ACC112 (cell line): ENCODE data around the gene HCFC1R1.

ENCODE experiments used
- H2AFZ ChIP-seq: fragments of 200-600 bp; sonication (generic); one replicate; pipeline ENCODE4 v1.6.0; 2017; ENCODE audit warnings: antibody characterized with exemption, low read length; ENCODE audit not compliant: unreplicated experiment
- H3K27ac ChIP-seq: fragments of 200-600 bp; sonication (generic); 2 replicates; pipeline ENCODE4 v1.5.1; 2014; ENCODE audit warnings: low read depth, mild to moderate bottlenecking, antibody characterized with exemption, low read length, moderate library complexity
- H3K27me3 ChIP-seq: fragments of 200-600 bp; sonication (generic); 2 replicates; pipeline ENCODE4 v1.6.1; 2014; ENCODE audit warnings: mild to moderate bottlenecking, antibody characterized with exemption, low read length, moderate library complexity, mixed read lengths; ENCODE audit not compliant: insufficient read depth
- H3K36me3 ChIP-seq: fragments of 200-600 bp; sonication (generic); 2 replicates; pipeline ENCODE4 v1.6.1; 2016; ENCODE audit warnings: mild to moderate bottlenecking, antibody characterized with exemption, low read length, moderate library complexity, mixed read lengths; ENCODE audit not compliant: insufficient read depth
- H3K4me1 ChIP-seq: fragments of 200-600 bp; sonication (generic); one replicate; pipeline ENCODE4 v1.6.1; 2016; ENCODE audit warnings: low read length, mixed read lengths; ENCODE audit not compliant: insufficient read depth, unreplicated experiment, control insufficient read depth
- H3K4me3 ChIP-seq: fragments of 200-600 bp; sonication (generic); 2 replicates; pipeline ENCODE4 v1.5.1; 2014; ENCODE audit warnings: mild to moderate bottlenecking, low read depth, low read length
- H3K79me2 ChIP-seq: fragments of 200-600 bp; sonication (generic); one replicate; pipeline ENCODE4 v1.6.0; 2016; ENCODE audit warnings: low read length; ENCODE audit not compliant: control insufficient read depth, unreplicated experiment, insufficient read depth

HCFC1R1 gene

DNA sequence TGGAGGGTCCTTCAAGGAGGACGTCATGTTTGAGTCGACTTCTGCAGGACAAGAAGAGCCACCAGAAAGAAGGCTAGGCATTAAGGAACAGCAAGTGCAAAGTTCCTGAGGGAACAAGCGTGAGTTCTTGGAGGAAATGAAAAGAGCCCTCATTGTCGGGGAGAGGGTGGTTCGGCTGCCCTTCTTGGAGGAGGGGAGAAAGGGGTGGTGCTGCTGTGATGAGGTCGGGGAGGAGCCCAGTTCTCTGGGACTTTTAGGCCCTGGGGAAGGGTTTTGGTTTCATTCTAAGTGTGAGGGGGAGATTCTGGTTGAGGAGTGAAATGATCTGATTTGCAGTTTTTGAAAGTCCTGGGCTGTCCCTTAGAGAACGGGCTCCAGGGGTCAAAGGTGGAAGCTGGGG lies 8.9 kb upstream of the HCFC1R1 start:
- Histone ChIP-seq H3K27ac (no peak overlapping the region), H3K4me1 (no peaks in the 10 kb centered on the region), H3K4me3 (no peak overlapping the region), H3K27me3 (peaks cover 44% of the 10 kb centered on the region), H3K36me3 (no peaks in the 10 kb centered on the region), H3K79me2 (no peaks in the 10 kb centered on the region), H2AFZ (no peak overlapping the region)

DNA sequence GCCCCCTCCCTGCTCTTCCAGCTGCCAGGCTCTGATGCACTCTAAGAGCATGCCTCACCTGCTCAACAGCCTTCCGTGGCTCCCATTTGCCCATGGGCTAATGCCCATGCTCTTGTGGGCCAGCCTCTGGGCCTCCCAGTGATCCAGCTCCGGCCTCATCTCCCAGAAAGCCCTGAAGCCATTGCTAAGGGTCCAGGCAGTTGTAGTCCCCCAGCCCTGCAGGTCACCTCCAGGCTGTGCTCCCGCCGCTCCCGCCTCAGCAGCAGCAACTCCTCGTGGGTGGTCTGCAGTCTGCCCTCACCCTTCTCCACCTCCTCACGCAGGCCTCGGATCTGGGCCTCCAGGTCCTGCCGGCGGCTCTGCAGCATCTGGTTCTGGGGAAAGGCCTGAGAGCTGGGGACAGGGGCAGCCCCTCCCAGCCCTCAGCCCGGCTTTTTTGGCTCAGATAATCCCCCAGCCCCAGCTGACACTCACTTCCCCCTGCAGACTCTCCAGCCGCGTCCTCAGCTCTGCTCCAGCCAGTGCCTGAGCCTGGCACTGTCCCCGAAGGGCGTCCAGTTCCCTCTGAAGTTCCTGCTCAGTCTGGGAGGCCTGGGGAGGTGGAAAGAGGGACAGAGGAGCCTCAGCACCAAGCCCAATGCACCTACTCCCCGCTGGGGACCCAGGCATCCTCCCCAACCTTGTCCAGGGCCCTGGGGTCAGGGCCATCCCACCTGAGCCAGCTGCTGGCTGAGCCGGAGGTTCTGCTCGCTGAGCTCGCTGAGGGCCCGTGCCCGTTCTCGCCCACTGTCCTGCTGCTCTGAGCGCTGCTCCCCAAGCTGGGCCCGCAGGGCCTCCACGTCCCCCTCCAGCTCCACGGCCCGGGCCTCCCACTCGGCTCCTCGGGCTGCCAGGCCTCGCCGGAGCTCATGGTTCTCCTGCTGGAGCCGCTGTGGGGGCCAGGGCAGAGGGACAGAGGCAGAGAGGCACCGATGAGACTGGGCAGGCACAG lies 6.8 kb upstream of the HCFC1R1 start:
- H3K4me3 ChIP-seq: no peak overlapping the region
- no peak overlapping the region for H2AFZ ChIP-seq
- H3K79me2 ChIP-seq: no peaks in the 10 kb centered on the region
- H3K27me3 ChIP-seq: peaks cover 23% of the 10 kb centered on the region
- H3K36me3 ChIP-seq: no peaks in the 10 kb centered on the region
- no peaks in the 10 kb centered on the region for H3K4me1 ChIP-seq
- no peak overlapping the region for H3K27ac ChIP-seq

DNA sequence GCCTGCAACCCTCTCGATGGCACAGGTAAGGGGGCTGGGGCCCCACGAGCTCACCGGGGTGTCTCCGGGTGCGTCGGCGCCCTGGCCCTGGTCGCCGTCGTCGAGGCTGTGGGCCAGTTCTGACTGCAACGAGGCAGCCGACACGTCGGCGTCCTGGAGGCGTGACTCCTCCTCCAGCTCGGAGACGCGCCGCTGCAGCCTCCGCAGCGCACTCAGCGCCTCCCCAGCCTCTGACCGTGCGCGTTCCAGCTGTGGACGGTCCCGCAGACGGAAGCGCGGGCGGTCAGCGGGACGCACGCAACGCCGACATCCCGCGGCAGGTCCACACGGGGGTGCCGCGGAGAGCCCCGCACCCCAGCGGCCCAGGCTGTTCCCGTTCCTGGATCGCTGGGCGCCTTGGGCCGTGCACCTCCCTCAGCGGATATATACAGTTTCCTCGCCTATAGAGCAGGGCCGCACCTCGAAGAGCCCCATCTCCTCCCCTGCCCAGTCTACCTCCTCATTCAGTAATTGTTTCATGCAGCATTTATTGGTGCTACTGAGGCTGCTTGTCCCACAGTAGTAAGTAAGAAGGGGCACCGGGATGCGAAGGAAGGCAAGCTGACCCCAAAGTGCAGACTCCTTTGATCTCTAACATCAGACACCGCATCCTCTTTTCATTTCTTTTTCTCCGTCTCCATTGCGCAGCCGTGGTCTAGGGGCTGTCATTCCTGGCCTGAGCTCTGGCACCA lies 5.9 kb upstream of the HCFC1R1 start:
- Histone ChIP-seq H3K4me3 (no peak overlapping the region), H3K27ac (no peak overlapping the region), H2AFZ (no peak overlapping the region), H3K79me2 (no peaks in the 10 kb centered on the region), H3K4me1 (no peaks in the 10 kb centered on the region), H3K27me3 (peaks cover 18% of the 10 kb centered on the region), H3K36me3 (no peaks in the 10 kb centered on the region)

DNA sequence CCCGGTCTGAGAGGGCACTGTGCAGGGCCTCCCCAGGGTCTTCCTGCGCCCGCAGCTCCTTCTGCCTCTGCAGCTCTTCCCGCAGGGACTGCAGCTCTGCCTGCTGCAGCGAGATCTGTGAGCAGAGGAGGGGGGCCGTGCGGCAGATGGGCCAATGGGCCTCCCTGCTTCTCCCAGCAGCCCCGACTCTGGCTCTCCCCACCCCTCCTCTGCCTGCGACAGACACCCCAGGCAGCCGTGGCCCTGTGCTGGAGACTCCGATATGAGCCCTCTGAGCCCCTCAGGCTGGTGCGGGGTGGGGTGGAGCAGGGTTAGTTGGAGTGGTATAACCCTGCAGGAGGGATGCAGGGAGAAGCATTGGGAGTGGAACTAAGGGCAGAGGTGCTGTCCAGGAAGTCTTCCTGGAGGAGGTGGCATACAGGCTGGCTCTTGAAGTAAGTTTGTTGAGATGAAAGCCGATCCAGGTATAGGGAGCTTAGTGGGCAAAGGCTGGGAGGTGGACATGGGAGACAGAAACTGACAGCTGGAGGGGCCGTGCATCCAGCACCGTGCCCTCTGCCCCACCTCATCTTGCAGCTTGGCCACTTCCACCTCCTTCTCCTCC lies 5.1 kb upstream of the HCFC1R1 start:
- Histone ChIP-seq H3K79me2 (no peaks in the 10 kb centered on the region), H2AFZ (no peak overlapping the region), H3K27ac (no peak overlapping the region), H3K4me3 (no peak overlapping the region), H3K4me1 (no peaks in the 10 kb centered on the region), H3K27me3 (peaks cover 13% of the 10 kb centered on the region), H3K36me3 (no peaks in the 10 kb centered on the region)

DNA sequence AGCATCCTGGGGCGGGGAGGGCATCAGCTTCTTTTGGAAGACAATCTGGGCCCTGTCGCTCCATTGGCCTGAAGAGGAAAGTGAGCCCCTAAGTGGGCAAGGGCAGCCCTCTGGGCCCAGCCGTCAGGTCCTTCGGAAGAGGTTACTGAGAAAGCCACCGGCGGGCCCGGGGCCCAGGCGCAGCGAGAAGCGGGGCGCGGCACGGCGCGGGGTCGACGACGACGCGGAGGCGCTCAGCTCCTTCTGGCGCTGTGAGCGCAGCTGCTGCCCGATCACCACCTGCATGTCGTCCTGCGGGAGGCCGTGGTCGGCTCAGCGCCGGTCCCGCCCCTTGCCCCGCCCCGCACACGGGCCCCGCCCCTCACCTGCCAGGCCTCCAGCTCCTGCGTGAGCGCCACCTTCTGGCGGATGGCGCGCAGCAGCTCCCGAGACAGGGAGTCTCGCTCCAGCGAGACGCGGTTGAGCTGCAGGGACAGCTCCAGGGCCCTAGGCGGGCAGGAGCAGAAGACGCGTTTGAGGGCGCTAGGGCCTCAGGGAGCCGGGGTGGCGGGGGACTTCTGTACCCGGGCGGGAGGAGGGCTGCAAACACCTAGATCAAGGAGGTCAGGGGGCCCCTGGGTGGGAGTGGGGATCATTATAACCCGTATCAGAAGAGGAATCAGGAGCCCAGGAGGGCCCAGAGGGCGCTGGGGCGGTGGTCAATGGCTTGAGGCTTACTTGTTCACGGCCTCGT lies 4.4 kb upstream of the HCFC1R1 start:
- H3K79me2 ChIP-seq: no peaks in the 10 kb centered on the region
- no peak overlapping the region for H3K4me3 ChIP-seq
- H3K27ac ChIP-seq: no peak overlapping the region

DNA sequence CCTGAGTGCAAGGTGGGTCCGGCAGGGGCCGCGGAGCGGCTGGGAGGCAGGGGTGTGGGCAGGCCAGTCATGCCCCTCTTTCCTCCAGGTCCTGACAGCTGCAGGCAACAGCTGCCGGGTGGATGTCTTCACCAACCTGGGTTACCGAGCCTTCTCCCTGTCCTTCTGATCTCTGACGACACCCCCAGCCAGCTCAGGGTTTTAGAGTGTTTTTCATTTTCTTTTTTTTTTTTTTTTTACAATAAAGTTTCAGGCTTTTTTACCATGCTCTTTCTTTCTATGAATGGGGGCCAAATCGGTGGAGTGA lies 3.7 kb upstream of the HCFC1R1 start:
- Histone ChIP-seq H3K79me2 (no peaks in the 10 kb centered on the region), H3K27me3 (peaks cover 4% of the 10 kb centered on the region), H3K27ac (no peak overlapping the region), H3K36me3 (no peaks in the 10 kb centered on the region), H3K4me3 (no peak overlapping the region), H2AFZ (no peak overlapping the region), H3K4me1 (peaks cover 10% of the 10 kb centered on the region)

More for the DNA sequence above, 4.4 kb upstream of the HCFC1R1 start:
- H3K4me1 ChIP-seq: peaks cover 3% of the 10 kb centered on the region
- no peaks in the 10 kb centered on the region for H3K36me3 ChIP-seq
- no peak overlapping the region for H2AFZ ChIP-seq
- H3K27me3 ChIP-seq: peaks cover 7% of the 10 kb centered on the region

DNA sequence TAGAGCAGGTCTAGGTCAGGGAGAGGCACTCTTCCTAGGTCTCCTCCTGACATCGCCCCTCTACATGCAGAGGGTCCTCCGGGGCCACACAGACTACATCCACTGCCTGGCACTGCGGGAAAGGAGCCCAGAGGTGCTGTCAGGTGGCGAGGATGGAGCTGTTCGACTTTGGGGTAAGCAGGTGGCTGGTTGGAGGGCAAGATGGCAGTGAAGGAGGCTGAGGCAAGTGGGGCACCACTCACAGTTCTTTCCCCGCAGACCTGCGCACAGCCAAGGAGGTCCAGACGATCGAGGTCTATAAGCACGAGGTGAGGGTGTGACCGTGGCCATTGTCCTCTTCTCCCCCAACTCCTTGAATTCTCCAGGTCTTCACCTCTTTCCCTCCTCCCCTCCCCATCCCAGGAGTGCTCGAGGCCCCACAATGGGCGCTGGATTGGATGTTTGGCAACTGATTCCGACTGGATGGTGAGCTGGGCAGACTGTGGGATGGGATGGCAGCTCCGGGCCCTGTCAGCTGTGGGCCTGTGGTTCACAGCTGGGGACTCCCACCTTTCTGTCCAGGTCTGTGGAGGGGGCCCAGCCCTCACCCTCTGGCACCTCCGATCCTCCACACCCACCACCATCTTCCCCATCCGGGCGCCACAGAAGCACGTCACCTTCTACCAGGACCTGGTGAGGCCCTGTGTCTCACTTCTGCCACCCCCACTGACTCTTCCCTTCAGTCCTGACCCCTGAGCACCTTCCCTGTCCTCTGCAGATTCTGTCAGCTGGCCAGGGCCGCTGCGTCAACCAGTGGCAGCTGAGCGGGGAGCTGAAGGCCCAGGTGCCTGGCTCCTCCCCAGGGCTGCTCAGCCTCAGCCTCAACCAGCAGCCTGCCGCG lies 3.1 kb upstream of the HCFC1R1 start:
- no peaks in the 10 kb centered on the region for H3K36me3 ChIP-seq
- H3K79me2 ChIP-seq: no peaks in the 10 kb centered on the region
- no peak overlapping the region for H2AFZ ChIP-seq
- no peak overlapping the region for H3K27ac ChIP-seq
- peaks cover 10% of the 10 kb centered on the region for H3K4me1 ChIP-seq
- no peaks in the 10 kb centered on the region for H3K27me3 ChIP-seq
- no peak overlapping the region for H3K4me3 ChIP-seq

DNA sequence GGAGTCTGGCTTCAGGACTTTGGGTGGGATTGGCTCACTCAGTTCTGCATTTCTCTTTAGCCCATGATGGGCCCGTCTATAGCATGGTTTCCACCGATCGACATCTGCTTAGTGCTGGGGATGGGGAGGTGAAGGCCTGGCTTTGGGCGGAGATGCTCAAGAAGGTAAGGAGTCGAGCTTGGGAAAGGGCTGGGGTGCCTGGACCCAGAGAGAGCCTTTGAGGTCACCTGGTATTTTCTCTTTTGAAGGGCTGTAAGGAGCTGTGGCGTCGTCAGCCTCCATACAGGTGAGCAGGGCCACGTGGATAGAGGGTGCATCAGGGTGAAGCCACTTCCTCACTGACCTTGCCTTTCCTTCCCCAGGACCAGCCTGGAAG lies 2.2 kb upstream of the HCFC1R1 start:
- Histone ChIP-seq H3K27me3 (no peaks in the 10 kb centered on the region), H3K36me3 (no peaks in the 10 kb centered on the region), H3K79me2 (no peaks in the 10 kb centered on the region), H3K4me1 (peaks cover 10% of the 10 kb centered on the region), H2AFZ (no peak overlapping the region), H3K4me3 (no peak overlapping the region), H3K27ac (no peak overlapping the region)

DNA sequence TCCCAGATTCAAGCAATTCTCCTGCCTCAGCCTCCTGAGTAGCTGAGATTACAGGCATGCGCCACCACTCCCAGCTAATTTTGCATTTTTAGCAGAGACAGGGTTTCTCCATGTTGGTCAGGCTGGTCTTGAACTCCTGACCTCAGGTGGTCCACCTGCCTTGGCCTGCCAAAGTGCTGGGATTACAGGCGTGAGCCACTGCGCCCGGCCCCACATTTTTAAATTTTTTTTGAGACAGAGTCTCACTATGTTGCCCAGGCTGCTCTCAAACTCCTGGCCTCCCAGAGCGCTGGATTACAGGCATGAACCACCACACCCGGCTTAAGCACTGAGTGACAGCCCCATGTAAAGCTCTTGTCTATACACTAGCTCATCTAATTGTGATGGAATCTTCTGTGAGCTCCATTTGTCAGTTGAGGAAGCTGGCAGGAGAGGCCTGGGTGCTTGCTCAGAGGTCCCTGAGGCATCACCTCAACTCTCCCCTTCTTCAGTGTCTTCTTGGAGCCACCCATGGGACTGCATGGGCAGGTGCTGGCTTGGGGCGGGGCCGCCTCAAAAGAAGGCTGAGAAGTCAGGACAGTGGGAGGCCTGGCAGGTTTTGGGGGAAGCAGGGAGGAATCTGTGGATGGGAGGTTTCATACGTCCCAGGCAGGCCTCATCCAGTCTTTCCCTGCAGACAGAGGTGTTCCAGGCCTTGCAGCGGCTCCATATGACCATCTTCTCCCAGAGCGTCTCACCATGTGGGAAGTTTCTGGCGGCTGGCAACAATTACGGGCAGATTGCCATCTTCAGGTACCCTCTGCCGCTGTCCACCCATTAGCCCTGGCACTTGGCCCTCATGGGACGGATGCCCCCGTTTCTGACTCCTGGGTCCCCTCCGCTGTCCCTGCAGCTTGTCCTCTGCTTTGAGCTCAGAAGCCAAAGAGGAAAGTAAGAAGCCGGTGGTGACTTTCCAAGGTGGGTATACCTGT lies 1.6 kb upstream of the HCFC1R1 start:
- H3K79me2 ChIP-seq: no peaks in the 10 kb centered on the region
- peaks cover 10% of the 10 kb centered on the region for H3K4me1 ChIP-seq
- no peak overlapping the region for H2AFZ ChIP-seq
- no peak overlapping the region for H3K27ac ChIP-seq
- no peaks in the 10 kb centered on the region for H3K36me3 ChIP-seq
- no peak overlapping the region for H3K4me3 ChIP-seq
- H3K27me3 ChIP-seq: no peaks in the 10 kb centered on the region
